Stimulated activated CD4-positive, alpha-beta T cell treated with anti-CD3 and anti-CD28 coated beads, Interleukin-1b, Interleukin-23, amount 100 ng/mL, for 4 hours (primary cell): ENCODE measurements around the gene SDK1.
"Not testable (repeated sequence)": the region's sequence is repeated elsewhere in the genome, so short reads cannot be mapped to it uniquely, and the experiment has no call there.

Source experiments
- DNase-seq, 2 donors: peaks; one replicate each; pipeline ENCODE4 v3.0.0-alpha.2; 2020; ENCODE audit warnings: low read depth in 2 of 2

The SDK1 gene

GRCh38 chr7:4222676-4223075 lies 921.6 kb downstream of the SDK1 start:
- DNase-seq, result no peak

DNA sequence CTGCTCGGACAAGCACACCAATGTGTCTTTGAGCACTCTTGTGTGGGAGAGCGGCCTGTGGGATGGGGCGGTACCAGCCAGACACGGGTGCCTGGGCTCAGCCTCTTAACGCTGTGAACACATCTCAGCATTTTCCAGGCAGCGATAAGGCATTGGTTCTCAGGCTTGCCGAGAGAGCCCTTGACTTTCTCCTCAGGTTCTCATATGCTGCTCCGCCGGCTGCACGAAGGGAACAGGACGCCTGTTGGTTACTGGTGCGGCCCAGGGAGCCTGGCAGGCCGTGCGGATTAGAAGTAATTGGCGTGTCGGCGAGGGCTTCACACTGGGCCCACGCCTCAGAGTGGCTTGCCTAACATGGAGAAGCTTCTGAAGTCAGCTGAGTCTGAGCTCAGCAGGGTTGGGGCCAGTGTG lies 924.3 kb downstream of the SDK1 start:
- DNase-seq, result no peak

GRCh38 chr7:4225881-4226523 lies 925.0 kb downstream of the SDK1 start:
- DNase-seq, result no peak

DNA sequence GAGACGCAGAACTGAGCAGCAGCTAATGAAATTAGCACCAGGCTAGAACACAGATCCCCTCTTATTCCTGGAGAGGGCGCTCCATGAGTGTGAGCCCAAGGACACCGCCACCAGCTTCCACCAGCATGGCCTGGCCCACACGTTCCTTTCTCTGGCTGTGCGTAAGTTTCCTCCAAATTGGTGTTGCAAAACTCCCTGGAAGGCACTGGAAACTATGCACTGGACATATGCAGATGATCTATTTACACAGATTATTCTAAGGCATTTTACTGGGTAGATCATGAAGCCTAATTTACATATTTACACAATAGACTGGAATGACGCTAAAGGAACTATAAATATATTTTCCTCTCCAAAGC lies 925.5 kb downstream of the SDK1 start:
- DNase-seq, result no peak

DNA sequence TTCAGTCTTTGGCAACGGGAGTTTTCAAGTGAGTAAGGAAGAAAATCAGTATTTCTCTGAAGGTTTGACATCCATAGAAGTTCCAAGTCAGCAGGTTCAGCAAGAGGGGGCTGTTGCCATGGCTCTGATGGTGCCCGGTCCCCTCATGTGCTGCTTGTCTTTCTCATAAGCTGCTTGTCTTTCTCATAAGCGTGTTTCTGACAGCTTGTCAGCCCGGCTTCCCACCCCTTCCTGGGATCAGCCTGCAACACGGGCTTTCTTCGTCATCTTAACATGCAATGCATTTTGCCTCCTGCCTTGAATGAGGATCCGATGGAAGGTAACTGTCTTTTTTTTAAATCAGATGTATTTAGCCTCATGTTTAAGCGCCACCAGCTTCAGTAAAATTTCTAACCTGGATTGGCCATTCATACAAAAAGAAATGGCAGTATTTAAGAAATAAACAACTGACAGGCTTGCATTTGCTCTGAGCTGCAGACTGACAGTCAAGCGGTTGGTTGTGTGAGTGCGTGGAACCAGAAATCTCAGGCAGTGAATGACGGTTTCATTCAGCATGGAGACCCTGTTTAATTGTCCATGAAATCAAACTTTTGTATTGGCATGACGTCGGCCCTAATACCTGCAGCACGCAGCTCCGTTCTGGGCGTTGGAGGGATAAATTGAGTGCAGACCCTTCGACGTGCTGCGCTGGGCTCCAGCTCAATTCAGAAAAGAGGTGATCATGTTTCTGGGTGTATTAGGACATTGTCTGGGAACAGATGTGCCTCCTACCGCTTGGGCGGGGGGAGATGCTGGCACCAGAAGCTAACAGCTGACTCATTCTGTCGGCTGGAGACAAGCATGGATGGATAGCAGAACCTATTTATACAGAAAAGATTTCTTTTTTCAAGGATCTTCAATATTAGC lies 926.3 kb downstream of the SDK1 start:
- no peak for DNase-seq

DNA sequence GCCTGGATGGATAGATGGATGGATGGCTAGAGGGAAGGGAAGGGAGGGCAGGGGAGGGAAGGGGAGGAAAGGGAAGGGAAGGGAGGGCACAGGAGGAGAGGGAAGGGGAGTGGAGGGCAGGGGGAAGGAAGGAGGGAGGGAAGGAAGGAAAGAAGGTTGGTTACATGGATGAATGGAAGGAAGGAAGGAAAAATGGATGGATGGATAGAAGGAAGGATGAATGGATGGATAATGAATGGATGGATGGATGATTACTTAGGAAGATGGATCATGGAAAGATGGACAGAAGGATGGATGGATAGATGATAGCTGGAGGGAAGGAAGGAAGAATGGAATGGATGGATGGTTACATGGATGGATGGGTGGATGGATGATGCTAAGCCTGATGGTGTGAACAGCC lies 929.3 kb downstream of the SDK1 start:
- no peak for DNase-seq

DNA sequence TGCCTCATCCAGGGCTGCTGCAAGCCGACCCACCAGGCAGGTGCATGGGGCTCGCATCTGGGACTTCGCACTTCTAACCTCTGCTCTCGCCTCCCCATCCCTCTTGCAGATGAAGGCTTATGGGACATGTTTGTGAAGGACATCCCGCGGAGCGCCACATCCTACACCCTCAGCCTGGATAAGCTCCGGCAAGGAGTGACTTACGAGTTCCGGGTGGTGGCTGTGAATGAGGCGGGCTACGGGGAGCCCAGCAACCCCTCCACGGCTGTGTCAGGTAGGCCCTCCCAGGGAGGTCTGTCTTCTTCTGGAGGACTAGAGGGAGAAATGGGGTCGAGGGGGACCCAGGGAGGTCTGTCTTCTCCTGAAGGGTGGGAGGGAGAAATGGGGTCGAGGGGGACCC lies 932.1 kb downstream of the SDK1 start:
- DNase-seq, result no peak

DNA sequence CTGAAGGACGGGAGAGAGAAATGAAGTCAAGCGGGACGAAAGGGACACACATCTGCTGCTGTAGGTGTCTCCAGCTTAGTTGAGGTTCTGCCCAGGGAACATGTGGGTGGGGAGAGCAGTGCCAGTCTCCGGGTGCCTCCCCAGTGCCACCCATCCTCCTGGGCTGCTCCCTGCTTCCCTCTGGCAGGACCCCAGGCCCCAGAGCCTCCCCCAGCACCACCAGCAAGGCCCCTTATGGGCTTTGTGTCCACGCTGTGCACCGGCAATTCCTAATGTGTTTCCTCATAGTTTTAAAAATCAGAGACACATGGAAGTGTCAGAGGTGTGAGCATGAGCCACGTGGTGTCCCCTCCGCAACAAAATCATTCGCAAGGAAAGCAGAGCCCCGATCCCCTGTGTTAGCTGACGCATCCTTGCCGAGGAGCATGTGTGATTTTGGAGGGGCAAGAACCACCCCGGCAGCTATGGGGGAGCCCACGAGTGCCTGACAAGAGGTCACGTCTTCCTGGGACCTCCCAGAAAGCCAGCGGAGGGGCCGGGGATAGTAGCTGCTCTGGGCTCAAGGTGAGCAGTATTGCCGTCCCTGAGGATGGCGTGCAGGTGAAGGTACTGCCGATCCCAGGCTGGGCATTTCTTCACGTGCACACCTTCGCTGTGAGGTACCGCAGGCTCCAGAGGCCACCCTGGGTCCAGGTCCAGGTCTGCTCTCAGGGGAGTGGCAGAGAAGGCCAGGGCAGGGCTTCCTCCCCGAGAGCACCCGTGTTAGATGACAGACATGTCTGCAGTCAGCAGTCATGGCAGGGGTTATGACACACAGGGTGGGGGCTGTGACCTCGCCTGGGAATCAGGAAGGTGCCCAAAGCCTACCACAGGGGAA lies 932.8 kb downstream of the SDK1 start:
- DNase-seq, result no peak

DNA sequence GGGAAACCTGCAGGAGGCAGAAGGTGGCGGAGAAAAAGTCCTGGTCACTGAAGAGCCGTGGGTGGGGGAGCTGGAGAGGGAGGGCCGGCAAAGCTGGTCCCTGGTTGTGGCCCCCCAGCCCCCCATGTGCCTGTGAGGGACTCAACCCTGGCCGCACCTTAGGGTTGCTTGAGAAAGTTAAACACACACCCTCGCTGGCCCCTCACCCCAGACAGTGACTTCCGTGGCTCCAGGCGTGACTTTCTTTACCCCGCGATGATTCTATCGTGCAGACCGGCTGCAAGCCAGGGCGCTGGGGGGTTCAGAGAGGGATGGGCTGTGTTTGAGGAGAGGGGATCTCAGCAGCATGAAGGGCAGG lies 933.4 kb downstream of the SDK1 start:
- no peak for DNase-seq

DNA sequence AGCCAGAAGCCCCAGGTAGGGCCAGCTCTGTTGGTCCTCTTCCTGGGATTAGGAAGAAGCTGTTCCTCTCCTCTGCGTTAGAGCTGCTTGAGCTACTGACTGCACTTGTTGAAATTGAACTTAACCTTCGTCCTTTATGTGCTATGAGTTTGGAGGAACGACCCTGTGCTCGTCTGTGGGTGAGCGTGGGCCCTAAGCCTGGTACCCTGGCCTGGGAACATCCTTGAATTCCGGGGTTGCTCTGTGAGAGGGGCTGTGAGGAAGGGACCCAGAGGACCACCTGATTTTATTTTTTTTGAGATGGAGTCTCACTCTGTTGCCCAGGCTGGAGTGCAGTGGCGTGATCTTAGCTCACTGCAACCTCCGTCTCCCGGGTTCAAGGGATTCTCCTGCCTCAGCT lies 933.8 kb downstream of the SDK1 start:
- DNase-seq, result no peak

GRCh38 chr7:4235596-4235995 lies 934.5 kb downstream of the SDK1 start:
- no peak for DNase-seq

GRCh38 chr7:4236389-4236788 lies 935.3 kb downstream of the SDK1 start:
- DNase-seq, result no peak

GRCh38 chr7:4236873-4237272 lies 935.8 kb downstream of the SDK1 start:
- DNase-seq, result not testable (repeated sequence)

GRCh38 chr7:4237296-4238235 lies 936.5 kb downstream of the SDK1 start:
- no peak for DNase-seq

DNA sequence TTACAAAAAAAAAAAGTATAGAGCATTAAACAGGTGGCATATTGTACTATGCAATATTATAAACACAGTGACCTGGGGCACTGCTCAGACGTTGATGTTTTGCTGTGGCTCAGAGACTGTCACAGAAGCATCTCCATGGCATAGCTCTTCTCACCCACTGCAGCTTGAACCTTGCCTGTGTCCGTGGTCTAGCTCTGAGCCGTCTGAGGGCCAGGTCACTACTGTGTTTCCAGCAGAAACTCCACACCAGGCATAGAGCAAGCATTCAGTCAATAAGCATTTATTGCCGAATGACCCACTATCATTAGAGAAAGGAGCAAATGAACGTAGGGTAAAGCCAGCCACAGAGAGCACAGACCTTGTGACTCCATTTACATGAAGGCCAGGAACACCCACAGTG lies 937.8 kb downstream of the SDK1 start:
- DNase-seq, result no peak

DNA sequence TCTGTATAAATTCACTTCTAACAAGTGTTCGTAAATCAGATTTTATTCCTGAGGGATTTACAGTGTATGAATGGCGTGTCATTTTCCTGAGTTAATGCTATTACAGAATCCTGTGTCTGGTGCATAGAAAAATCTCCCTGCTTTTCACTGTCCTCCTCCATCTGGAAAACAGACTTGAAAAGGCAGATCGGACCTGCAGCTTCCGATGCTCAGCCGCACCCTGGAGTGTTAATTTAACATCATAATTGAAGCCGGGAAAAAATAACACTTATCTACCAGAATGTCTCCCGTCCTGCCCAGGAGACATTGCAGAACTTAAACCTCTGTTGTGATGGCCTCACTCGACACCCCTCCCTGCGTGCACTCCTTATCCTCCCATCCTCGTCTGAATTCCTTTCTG lies 939.0 kb downstream of the SDK1 start:
- no peak for DNase-seq

GRCh38 chr7:4240520-4241303 lies 939.7 kb downstream of the SDK1 start:
- no peak for DNase-seq

DNA sequence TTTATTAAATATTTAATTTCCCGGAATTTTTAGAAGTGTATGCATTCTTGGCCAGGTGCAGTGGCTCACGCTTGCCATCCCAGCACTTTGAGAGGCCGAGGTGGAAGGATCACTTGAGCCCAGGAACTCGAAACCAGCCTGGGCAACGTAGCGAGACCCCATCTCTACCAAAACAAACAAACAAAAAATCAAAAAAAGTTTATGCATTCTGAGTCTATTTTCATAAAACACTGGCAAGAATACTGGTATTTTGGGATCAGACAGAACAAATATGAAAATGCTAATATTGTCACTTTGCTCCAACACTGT lies 940.2 kb downstream of the SDK1 start:
- DNase-seq, result no peak

DNA sequence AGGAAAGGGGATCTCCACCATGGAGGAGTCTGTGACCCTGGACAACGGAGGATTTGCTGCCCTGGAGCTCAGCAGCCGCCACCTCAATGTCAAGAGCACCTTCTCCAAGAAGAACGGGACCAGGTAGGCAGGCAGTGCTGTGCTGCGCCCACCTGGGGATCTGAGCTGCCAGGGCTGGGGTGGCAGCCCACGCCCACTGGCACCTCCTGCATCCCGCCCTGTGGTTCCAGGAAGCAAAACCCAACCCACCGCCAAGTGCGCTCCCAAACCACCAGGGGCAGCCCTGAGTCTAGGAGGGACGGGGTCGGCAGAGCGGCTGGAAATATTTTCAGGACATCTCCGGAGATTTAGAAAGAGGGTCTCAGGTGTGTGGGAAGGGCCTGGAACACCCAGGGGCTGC lies 940.7 kb downstream of the SDK1 start:
- no peak for DNase-seq

- DNase-seq, result no peak
Observed at GRCh38 chr7:4242706-4243105, 941.7 kb downstream of the SDK1 start.

DNA sequence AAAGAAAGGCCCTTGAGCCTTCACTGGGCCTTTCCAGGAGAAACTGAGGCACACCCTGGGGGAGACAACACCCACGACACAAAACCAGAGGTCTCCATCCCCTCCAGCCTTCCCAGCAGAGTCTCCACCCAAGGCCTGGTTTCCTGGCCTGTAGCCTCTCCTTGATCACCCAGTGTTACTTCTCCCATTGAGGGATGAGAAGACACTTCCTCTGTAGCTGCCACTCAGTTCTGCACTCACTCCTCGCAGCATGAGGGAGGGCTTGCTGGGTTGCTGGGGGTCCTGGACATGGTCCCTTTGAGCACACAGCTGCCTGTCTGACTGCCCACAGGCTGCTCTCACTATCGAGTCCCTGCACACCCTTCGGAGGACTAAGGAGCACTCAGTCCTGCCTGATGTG lies 943.0 kb downstream of the SDK1 start:
- no peak for DNase-seq
